HS-27A (cell line): ENCODE data around the gene CTRL.
"Not testable (repeated sequence)": the region's sequence is repeated elsewhere in the genome, so short reads cannot be mapped to it uniquely, and the experiment has no call there.

Experiments used
- DNase-seq: peaks from one replicate; pipeline ENCODE4 v3.0.0-alpha.2; 2012; ENCODE audit warnings: low read depth, missing footprints

The CTRL gene

GRCh38 chr16:67940446-67941089, 8.9 kb upstream of the CTRL start:
- no peak for DNase-seq

DNA sequence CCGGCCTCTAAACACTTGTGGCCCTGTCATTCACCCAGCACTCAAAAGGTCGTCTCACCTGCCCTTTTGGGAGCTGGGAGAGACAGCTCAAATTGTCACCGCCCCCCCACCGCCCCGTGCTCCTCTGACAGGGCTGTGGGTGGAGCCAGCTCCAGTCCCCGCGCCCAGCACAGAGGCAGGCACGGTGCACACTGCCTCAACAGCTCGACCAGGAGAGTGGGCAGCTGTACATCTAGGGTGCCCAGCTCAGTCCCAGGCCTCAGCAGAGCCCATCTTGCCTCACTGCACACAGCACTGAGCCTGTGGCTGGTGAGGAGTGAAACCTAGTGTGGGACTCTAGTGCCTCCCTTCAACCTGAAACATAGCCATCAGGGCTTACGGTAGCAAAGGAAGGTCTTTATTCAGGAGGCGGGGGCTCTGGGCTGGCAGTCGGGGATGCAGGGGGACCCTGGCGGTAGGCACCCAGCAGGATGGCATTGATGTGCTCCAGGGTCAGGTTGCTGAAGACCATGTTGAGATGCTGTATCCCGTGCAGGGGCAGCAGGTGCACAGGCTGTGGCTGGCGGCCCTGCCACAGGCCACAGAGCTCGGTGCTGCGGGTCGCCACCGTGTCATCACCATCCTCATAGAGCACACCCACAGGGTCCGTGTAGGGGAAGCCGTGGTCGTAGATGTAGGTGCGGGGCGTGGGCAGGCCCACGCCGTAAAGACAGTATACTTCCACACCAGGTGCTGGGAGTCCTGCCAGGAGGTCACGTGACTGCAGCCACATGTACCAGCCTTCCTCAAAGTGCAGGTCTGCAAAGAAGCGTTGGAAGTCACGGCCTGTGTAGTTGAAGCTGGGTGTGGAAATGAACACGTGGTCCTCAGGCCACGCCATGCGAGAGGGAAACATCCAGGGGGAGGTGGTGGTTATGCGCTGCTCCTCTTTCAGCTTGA, 8.1 kb upstream of the CTRL start:
- no peak for DNase-seq

DNA sequence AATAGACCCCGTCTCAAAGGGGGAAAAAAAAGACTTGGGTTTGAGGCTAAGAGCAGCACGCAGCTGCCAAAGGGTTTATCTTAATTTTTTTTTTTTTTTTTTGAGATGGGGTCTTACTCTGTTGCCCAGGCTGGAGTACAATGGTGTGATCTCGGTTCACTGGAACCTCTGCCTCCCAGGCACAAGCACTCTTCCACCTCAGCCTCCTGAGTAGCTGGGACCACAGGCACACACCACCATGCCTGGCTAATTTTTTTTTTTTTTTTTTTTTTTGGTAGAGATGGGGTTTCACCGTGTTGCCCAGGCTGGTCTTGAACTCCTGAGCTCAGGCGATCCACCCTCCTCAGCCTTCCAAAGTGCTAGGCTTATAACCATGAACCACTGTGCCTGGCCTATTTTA, 6.1 kb upstream of the CTRL start:
- DNase-seq: not testable (repeated sequence)

DNA sequence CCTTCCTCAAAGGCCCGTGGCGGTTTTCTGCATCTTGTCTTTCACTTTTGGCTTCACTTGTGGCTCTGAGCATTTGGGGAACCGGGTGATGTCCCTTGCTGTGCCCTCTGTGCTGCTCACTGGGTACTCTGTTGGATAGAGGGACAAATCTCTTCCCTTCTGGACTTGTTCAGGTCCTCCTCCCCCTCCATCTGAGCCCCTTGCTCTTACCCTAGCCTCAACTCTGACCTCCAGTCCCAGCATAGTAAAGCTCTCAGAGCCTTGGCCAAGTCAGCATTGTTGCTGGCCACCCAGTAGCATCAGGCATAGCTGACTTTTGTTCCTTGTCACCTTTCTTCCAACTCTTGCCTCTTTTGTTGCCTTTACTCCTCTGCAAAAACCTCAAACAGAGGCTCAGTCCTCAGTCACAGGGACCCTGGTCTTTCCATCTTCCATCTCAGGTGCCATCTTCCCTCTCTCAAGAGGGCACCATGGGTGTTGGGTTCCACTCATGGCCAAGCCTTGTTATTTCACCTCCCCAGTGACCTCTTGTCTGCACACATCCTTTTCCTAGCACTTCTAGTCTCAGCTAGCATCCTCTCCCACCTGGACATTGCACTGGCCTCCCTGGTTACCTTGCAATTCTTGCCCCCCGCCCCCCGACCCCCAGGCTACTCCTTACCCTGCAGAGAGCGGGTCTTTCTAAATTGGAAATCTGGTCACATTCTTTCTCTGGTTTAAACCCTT, 5.4 kb upstream of the CTRL start:
- DNase-seq: no peak

GRCh38 chr16:67936124-67936879, 4.6 kb upstream of the CTRL start, which contains the start of gene PSMB10:
Gene PSMB10, minus strand, starts transcription at chr16:67936850. Its CDS starts 101 bp downstream, at chr16:67936749.
- DNase-seq: no peak

- DNase-seq: peak; percentile 76
Observed at GRCh38 chr16:67935402-67936123, 3.9 kb upstream of the CTRL start.

DNA sequence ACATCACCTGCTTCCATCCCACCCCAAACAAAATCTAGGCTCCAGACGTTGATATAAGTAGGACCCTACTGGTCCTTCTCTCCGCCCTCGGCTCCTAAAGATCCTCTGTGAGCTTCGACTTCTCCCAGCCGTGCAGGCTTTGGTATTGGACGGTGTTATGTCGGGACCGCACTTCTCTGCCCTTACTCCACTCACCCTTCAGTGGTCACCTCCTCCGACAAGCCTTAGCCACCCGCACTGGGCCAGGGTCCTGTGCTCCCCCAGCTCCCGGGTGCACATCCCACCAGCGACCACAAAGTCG, 3.4 kb upstream of the CTRL start:
- DNase-seq: no peak

DNA sequence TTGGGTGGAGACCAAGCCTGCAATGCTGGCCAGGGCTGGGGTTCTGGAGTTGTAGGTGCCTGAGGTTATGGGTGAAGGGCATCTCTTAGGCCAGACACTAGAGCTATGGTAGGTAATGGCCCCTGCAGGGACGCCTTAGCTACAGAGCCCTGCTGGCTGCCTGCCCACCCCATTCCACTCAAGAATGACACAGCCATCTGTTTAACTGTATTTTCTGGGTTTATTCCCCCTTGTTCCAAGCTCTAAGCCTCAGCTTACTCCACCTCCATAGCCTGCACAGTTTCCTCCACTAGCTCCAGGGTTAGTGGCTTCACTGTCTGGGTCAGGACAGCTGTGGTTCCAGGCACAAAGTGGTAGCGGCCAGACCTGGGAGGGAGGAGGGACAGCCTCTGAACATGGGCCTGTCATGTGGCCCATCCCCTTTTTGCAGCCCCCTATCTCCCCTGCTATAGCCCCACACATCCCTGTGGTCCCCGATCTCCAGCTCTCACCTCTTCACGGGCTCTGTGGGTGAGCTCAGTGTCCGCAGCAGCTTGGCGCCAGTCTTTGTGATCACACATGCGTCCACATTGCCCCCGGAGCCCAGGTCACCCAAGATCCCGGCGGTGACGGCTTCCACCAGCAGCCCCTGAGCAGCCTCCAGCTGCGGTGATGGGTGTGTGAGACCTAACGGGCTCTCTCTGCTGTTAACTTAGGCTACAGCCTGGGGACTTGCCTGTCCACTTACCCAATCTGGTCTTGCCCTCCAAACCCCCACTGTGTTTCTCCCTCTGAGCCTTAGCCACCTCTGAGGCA, 2.8 kb upstream of the CTRL start:
- DNase-seq: no peak

DNA sequence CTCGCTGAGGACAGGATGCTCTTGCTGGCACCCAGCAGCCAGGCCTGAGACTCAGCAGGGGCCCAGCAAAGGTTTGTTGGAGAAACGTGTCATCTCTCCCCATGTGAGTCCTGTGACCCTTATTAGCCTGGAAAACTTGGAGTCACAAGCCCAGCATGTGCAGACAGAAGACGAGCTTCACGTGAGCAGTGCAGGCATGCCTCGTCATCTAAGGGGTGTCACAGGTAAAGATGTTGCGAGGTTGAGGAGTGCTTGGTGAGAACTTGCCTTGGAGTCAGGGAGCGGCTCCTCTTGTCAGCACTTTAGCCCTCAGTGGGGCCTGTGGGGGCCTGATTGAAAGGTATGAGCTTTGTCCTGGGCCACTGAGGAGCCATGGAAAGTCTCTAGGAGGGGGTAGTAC, 2.1 kb upstream of the CTRL start:
- DNase-seq: no peak

DNA sequence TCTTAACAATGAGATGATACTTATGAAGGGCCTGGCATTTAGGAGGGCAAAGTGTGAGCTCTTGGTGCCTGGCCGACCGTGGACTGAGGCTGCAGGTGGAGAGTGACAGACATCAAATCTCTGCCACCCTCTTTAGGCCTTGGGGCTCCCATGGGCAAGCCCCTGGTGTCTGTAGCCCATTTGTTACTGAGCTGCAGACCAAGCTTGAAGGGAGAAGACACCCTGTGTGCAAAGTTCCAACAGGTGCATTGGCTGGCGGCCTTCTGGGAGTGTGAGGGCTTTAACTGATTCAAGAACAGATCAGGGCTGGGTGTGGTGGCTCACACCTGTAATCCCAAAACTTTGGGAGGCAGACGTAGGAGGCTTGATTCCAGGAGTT, 789 bp upstream of the CTRL start:
- DNase-seq: no peak

DNA sequence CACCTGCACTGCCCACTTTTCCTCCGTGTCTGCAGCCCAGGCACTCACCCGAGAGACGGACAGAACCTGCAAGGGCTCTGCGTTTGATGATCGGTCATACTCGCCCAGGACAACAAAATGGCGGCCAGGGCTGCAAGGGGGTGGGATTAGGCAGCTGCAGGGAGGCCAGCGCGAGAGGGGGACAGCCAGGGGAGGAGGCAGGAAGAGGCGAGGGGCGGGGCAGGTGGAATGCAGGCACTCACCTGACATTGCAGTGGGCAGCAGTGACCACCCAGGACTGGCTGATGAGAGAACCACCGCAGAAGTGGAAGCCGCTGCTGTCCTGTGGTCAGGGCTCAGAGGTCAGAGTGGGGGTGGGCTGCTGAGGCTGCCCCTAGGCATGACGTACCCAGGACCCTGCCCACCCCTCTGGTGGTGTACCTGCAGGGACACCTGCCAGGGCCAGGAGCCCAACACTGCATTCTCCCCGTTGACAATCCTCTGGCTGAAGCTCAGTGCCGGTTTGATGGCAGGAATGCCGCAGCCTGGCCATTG, 917 bp downstream of the CTRL start:
- DNase-seq: no peak

DNA sequence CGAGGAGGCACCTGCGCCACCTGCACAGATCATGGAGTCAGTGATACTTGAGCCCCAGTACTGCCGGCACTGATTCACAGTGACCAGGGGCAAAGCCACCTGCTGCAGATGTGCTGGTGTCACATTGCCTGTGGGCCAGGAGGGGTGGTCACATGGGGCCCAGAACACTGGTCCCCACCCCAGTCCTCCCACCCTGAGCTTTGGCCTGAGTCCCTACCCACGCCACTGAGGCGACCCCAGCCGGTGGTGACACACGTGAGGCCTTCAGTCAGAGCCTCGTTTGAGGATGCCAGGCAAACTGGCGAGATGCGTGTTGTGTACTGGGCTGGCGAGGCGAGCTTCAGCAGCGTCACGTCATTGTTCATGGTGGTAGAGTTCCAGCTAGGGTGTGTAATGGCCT, 1.5 kb downstream of the CTRL start:
- no peak for DNase-seq

DNA sequence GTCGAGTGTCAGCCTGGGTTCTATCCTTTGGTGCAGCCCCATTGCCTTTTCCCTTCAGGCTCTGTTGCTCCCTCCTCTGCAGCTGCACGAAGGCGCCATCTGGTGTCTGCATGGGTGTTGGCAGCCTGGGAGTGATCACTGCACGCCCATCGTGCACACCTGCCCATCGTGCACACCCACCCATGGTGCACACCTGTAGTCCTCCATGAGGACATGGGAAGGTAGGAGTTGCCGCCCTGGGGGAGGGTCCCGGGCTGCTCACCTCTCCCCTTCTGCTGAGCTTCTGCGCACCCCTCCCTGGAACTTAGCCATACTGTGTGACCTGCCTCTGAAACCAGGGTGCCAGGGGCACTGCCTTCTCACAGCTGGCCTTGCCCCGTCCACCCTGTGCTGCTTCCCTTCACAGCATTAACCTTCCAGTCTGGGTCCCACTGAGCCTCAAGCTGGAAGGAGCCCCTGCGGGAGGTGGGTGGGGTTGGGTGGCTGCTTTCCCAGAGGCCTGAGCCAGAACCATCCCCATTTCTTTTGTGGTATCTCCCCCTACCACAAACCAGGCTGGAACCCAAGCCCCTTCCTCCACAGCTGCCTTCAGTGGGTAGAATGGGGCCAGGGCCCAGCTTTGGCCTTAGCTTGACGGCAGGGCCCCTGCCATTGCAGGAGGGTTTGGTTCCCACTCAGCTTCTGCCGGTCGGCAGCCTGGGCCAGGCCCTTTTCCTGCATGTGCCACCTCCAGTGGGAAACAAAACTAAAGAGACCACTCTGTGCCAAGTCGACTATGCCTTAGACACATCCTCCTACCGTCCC, 2.9 kb downstream of the CTRL start:
- no peak for DNase-seq

DNA sequence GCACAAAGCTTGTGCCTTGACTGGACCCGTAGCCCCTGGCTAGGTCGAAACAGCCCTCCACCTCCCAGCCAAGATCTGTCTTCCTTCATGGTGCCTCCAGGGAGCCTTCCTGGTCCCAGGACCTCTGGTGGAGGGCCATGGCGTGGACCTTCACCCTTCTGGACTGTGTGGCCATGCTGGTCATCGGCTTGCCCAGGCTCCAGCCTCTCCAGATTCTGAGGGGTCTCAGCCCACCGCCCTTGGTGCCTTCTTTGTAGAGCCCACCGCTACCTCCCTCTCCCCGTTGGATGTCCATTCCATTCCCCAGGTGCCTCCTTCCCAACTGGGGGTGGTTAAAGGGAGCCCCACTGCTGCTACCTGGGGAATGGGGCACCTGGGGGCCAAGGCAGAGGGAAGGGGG, 3.5 kb downstream of the CTRL start:
- no peak for DNase-seq

GRCh38 chr16:67927131-67927941, 4.3 kb downstream of the CTRL start:
- DNase-seq: no peak

DNA sequence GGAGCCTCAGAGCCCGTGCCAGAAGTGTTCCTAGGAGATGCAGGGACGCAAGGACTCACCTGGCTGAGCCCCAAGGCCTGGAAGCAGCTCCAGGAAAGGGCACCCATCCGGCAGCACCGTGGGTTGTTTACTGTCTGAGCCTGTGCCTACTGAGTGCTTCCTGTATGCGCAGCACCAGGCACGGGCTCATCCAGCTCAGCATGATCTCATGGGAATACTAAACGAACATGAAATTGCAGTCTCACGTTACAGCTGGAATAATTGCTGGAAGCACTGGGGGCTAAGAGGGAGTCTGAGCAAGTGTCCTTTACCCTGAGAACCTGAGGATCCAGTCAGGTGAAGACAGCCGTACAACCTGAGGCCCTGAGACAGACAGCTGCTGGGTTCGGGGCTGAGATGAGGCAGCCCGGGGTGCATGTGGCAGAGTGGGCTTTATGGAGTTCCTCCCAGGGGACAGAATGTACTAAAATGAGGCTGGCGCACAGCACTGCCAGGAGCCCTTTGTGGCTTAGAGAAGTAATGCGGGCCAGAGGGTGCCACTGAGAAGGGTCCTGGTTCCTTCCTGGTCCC, 5.4 kb downstream of the CTRL start:
- no peak for DNase-seq

DNA sequence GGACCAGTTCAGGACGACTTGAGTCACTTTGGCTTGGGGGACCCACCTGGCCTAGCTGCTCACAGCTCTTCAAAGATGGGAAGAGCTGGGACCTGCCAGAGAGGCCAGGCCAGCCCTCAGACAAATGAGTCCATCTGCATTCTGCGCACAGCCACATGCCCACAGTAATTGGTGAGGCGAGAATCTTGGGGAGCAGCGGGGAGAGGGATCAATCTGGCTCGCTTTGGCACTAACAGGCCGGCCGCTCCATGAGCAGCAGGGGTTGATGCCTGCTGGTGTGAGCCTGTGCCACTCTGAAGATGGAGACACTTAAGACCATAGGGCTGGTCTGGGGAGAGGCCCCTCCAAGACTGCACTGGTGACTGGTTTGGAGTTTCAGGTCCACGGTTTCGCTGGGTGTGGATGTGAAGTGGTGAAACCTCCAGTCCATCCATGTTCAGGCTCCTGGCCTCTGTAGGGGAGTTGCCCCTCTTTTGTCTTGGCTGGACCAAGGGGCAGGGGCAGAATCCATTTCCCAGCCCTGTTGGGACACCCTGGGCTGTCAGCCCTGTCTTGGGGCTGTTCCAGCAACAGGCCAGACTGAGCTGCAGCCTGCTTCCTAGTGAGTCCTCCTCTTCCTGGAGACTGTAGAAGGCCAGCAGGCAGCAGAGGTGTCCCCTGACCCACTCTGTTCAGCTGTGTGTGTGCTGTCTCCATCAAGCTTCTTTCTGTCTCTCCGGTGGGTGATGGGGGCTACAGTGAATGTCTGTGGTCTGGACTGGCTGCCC, 7.3 kb downstream of the CTRL start:
- DNase-seq: no peak
